WTC11 (cell line): ENCODE data around the gene CCDC68. TPM values are rescaled to one million over a fixed set of nuclear protein-coding genes. Genes with fewer than 3 reads are reported as not detected.

Experiments
- ATAC-seq: fragments of 200-7000 bp; cut with Tn5 transposase; 2 replicates; pipeline ENCODE4 v1.10.0; 2021; ENCODE audit warnings: mild to moderate bottlenecking, moderate library complexity
- CTCF ChIA-PET: fragments of 300-600 bp; sonication (Branson Sonifier 250); formaldehyde crosslinking; loops from one replicate; lab custom pipeline; 2021; ENCODE audit warnings: antibody characterized with exemption; lab: Charles Lee
- POLR2A ChIA-PET: fragments of 350-600 bp; sonication (Branson Sonifier 250); formaldehyde crosslinking; loops from one replicate; lab custom pipeline; 2021; ENCODE audit warnings: antibody characterized with exemption; lab: Charles Lee
- DNase-seq: peaks from one replicate; pipeline ENCODE4 v3.0.0; 2021; ENCODE audit warnings: low spot score
- H3K27ac Mint-ChIP-seq: 2 replicates; pipeline ENCODE4 v1.8.0; 2021; ENCODE audit warnings: mixed read lengths
- H3K27me3 Mint-ChIP-seq: 2 replicates; pipeline ENCODE4 v1.8.0; 2021; ENCODE audit warnings: low read depth, mild to moderate bottlenecking, moderate library complexity, mixed read lengths
- H3K36me3 Mint-ChIP-seq: 2 replicates; pipeline ENCODE4 v1.8.0; 2021; ENCODE audit warnings: mixed read lengths
- H3K4me1 Mint-ChIP-seq: 2 replicates; pipeline ENCODE4 v1.8.0; 2022; ENCODE audit warnings: mixed read lengths
- H3K4me3 Mint-ChIP-seq: 2 replicates; pipeline ENCODE4 v1.8.0; 2021; ENCODE audit warnings: mild to moderate bottlenecking, moderate library complexity, mixed read lengths
- H3K9me3 Mint-ChIP-seq: 2 replicates; pipeline ENCODE4 v1.8.0; 2021; ENCODE audit warnings: mixed read lengths
- CREM ChIP-seq: sonication (generic); formaldehyde crosslinking; IDR thresholded peaks from 2 replicates; pipeline ENCODE4 v1.8.1; 2022; ENCODE audit warnings: mild to moderate bottlenecking, missing genetic modification reagents, moderate library complexity
- ELF4 ChIP-seq: sonication (generic); formaldehyde crosslinking; IDR thresholded peaks from 2 replicates; pipeline ENCODE4 v1.8.1; 2022; ENCODE audit warnings: low read depth, mild to moderate bottlenecking, moderate library complexity, missing genetic modification reagents
- ERG ChIP-seq: fragments of 250-450 bp; sonication (Bioruptor Pico); IDR thresholded peaks from 2 replicates; pipeline ENCODE4 v1.8.0; 2021; ENCODE audit warnings: mild to moderate bottlenecking
- MAX ChIP-seq: sonication (generic); formaldehyde crosslinking; IDR thresholded peaks from 2 replicates; pipeline ENCODE4 v1.8.0; 2022; ENCODE audit warnings: mild to moderate bottlenecking, missing genetic modification reagents
- MXD4 ChIP-seq: fragments of 250-450 bp; sonication (Bioruptor Pico); IDR thresholded peaks from 2 replicates; pipeline ENCODE4 v1.8.0; 2021; ENCODE audit warnings: mild to moderate bottlenecking, moderate library complexity, borderline replicate concordance
- MYBL2 ChIP-seq: sonication (generic); formaldehyde crosslinking; IDR thresholded peaks from 2 replicates; pipeline ENCODE4 v1.8.1; 2023; ENCODE audit warnings: mild to moderate bottlenecking, moderate library complexity, missing genetic modification reagents
- NR2C2 ChIP-seq: sonication (generic); formaldehyde crosslinking; IDR thresholded peaks from 2 replicates; pipeline ENCODE4 v1.8.0; 2022; ENCODE audit warnings: mild to moderate bottlenecking, missing genetic modification reagents
- OVOL2 ChIP-seq: fragments of 250-450 bp; sonication (Bioruptor Pico); IDR thresholded peaks from 2 replicates; pipeline ENCODE4 v1.9.0; 2021; ENCODE audit warnings: mild to moderate bottlenecking, borderline replicate concordance
- PRRX2 ChIP-seq: fragments of 250-450 bp; sonication (Bioruptor Pico); IDR thresholded peaks from 2 replicates; pipeline ENCODE4 v1.8.0; 2021; ENCODE audit warnings: mild to moderate bottlenecking
- SMAD4 ChIP-seq: sonication (generic); formaldehyde crosslinking; IDR thresholded peaks from 2 replicates; pipeline ENCODE4 v1.8.0; 2022; ENCODE audit warnings: mild to moderate bottlenecking, missing genetic modification reagents
- SP1 ChIP-seq: sonication (generic); formaldehyde crosslinking; conservative IDR thresholded peaks from 2 replicates; pipeline ENCODE4 v1.8.1; 2022; ENCODE audit warnings: missing genetic modification reagents
- TEAD1 ChIP-seq: sonication (generic); formaldehyde crosslinking; IDR thresholded peaks from 2 replicates; pipeline ENCODE4 v1.8.0; 2022; ENCODE audit warnings: mild to moderate bottlenecking, missing genetic modification reagents
- USF1 ChIP-seq: sonication (generic); formaldehyde crosslinking; IDR thresholded peaks from 2 replicates; pipeline ENCODE4 v1.8.0; 2022; ENCODE audit warnings: mild to moderate bottlenecking, missing genetic modification reagents
- ZBTB21 ChIP-seq: sonication (generic); formaldehyde crosslinking; IDR thresholded peaks from 2 replicates; pipeline ENCODE4 v1.8.1; 2023; ENCODE audit warnings: mild to moderate bottlenecking, missing genetic modification reagents, borderline replicate concordance
- ZMAT4 ChIP-seq: fragments of 250-450 bp; sonication (Bioruptor Pico); IDR thresholded peaks from 2 replicates; pipeline ENCODE4 v1.9.0; 2021; ENCODE audit warnings: mild to moderate bottlenecking
- ZNF416 ChIP-seq: fragments of 250-450 bp; sonication (Bioruptor Pico); IDR thresholded peaks from 2 replicates; pipeline ENCODE4 v1.9.0; 2021; ENCODE audit warnings: mild to moderate bottlenecking, inconsistent platforms
- ZNF423 ChIP-seq: fragments of 250-450 bp; sonication (Bioruptor Pico); IDR thresholded peaks from 2 replicates; pipeline ENCODE4 v2.1.2; 2022; ENCODE audit warnings: mild to moderate bottlenecking, moderate library complexity
- ZNF512 ChIP-seq: sonication (generic); formaldehyde crosslinking; IDR thresholded peaks from 2 replicates; pipeline ENCODE4 v1.8.1; 2022; ENCODE audit warnings: missing genetic modification reagents, borderline replicate concordance
- total RNA-seq: library from RNA; stranded (reverse); gene quantifications from 3 replicates; pipeline ENCODE4 v1.2.3, GENCODE V29; 2021
- TF ChIP-seq, protein P1 (sequence below): fragments of 250-450 bp; sonication (Bioruptor Pico); IDR thresholded peaks from 2 replicates; pipeline ENCODE4 v1.9.0; 2021; ENCODE audit warnings: mild to moderate bottlenecking
- TF ChIP-seq, protein P2 (sequence below): fragments of 250-450 bp; sonication (Bioruptor Pico); IDR thresholded peaks from 2 replicates; pipeline ENCODE4 v2.1.2; 2022; ENCODE audit warnings: mild to moderate bottlenecking, moderate library complexity

Gene CCDC68
- total RNA-seq, 1 experiment from 2014 or later, result 0.92 TPM

DNA sequence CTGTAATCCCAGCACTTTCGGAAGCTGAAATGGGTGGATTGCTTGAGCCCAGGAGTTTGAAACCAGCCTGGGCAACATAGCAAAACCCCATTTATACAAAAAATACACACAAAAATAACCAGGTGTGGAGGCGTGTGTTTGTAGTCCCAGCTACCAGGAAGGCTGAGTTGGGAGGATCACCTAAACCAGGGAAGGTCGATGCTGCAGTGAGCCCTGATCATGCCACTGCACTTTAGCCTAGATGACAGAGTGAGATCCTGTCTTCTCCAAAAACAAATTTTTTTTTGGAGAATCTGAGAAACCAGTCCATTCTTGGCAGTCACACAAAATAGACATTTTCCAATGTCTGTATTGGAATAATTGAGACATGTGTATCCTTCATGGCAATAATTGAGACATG is 84.2 kb downstream of the CCDC68 start (continued):
- TF ChIP-seq ZNF423 (CRISPR knock-in tag) (no peak), CREM (no peak), ZNF416 (CRISPR knock-in tag) (no peak), SMAD4 (CRISPR knock-in tag) (no peak), MYBL2 (CRISPR knock-in tag) (no peak)
- TF ChIP-seq, protein P1, sequence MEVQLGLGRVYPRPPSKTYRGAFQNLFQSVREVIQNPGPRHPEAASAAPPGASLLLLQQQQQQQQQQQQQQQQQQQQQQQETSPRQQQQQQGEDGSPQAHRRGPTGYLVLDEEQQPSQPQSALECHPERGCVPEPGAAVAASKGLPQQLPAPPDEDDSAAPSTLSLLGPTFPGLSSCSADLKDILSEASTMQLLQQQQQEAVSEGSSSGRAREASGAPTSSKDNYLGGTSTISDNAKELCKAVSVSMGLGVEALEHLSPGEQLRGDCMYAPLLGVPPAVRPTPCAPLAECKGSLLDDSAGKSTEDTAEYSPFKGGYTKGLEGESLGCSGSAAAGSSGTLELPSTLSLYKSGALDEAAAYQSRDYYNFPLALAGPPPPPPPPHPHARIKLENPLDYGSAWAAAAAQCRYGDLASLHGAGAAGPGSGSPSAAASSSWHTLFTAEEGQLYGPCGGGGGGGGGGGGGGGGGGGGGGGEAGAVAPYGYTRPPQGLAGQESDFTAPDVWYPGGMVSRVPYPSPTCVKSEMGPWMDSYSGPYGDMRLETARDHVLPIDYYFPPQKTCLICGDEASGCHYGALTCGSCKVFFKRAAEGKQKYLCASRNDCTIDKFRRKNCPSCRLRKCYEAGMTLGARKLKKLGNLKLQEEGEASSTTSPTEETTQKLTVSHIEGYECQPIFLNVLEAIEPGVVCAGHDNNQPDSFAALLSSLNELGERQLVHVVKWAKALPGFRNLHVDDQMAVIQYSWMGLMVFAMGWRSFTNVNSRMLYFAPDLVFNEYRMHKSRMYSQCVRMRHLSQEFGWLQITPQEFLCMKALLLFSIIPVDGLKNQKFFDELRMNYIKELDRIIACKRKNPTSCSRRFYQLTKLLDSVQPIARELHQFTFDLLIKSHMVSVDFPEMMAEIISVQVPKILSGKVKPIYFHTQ, result no peak

GRCh38 chr18:54873884-54874255 is 85.4 kb downstream of the CCDC68 start:
- H3K4me1 Mint-ChIP-seq, result no peaks in the 10 kb centered on the region
- H3K9me3 Mint-ChIP-seq, result no peaks in the 10 kb centered on the region
- ChIA-PET POLR2A (no interaction called here), CTCF (no interaction called here)
- ATAC-seq, result no peak
- TF ChIP-seq PRRX2 (CRISPR knock-in tag) (no peak), NR2C2 (CRISPR knock-in tag) (no peak), ZBTB21 (CRISPR knock-in tag) (no peak), MAX (CRISPR knock-in tag) (no peak), ELF4 (CRISPR knock-in tag) (no peak), ZNF512 (CRISPR knock-in tag) (no peak), ZMAT4 (CRISPR knock-in tag) (no peak), TEAD1 (CRISPR knock-in tag) (no peak), ZNF423 (CRISPR knock-in tag) (no peak), MXD4 (CRISPR knock-in tag) (no peak), USF1 (no peak), OVOL2 (no peak), SP1 (CRISPR knock-in tag) (no peak), SMAD4 (CRISPR knock-in tag) (no peak), ERG (CRISPR knock-in tag) (no peak)
- TF ChIP-seq, protein P2, sequence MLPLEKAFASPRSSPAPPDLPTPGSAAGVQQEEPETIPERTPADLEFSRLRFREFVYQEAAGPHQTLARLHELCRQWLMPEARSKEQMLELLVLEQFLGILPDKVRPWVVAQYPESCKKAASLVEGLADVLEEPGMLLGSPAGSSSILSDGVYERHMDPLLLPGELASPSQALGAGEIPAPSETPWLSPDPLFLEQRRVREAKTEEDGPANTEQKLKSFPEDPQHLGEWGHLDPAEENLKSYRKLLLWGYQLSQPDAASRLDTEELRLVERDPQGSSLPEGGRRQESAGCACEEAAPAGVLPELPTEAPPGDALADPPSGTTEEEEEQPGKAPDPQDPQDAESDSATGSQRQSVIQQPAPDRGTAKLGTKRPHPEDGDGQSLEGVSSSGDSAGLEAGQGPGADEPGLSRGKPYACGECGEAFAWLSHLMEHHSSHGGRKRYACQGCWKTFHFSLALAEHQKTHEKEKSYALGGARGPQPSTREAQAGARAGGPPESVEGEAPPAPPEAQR, result no peak
- DNase-seq, result no peak
- no peaks in the 10 kb centered on the region for H3K27me3 Mint-ChIP-seq
- no peaks in the 10 kb centered on the region for H3K36me3 Mint-ChIP-seq
- H3K27ac Mint-ChIP-seq, result no peak overlapping the region
- no peak overlapping the region for H3K4me3 Mint-ChIP-seq
